A673 (cell line): ENCODE data around the gene GPR183. TPM values are rescaled to one million over a fixed set of nuclear protein-coding genes. Genes with fewer than 3 reads are reported as not detected.

ENCODE experiments used
- BruUV-seq: library from RNA; stranded (reverse); fragments of 400-500 nt; replicated peaks from 2 replicates; lab custom pipeline; 2021; lab: Mats Ljungman, UMichigan
- CTCF ChIA-PET: fragments of 300-600 bp; sonication (Branson Sonifier 250); formaldehyde crosslinking; loops from one replicate; lab custom pipeline; 2022; ENCODE audit warnings: antibody characterized with exemption; lab: Charles Lee
- POLR2A ChIA-PET: fragments of 300-600 bp; sonication (Branson Sonifier 250); formaldehyde crosslinking; loops from one replicate; lab custom pipeline; 2022; ENCODE audit warnings: antibody characterized with exemption; ENCODE audit not compliant: low non-redundant PET; lab: Charles Lee
- DNase-seq: peaks from one replicate; pipeline ENCODE4 v3.0.0-alpha.2; 2015; ENCODE audit warnings: low spot score
- H3K27ac ChIP-seq: fragments of 200-600 bp; sonication (generic); 2 replicates; pipeline ENCODE4 v1.5.1; 2016; ENCODE audit warnings: mixed run types, low read depth, mild to moderate bottlenecking, mixed read lengths, antibody characterized with exemption, low read length; ENCODE audit not compliant: poor library complexity, severe bottlenecking
- H3K27me3 ChIP-seq: fragments of 200-600 bp; sonication (generic); replicated peaks from 2 replicates; pipeline ENCODE4 v1.6.1; 2017; ENCODE audit warnings: mixed run types, low read depth, mild to moderate bottlenecking, mixed read lengths, antibody characterized with exemption, low read length; ENCODE audit not compliant: insufficient read depth, poor library complexity
- H3K36me3 ChIP-seq: fragments of 200-600 bp; sonication (generic); 2 replicates; pipeline ENCODE4 v1.6.1; 2016; ENCODE audit warnings: mixed run types, mild to moderate bottlenecking, mixed read lengths, antibody characterized with exemption, low read length; ENCODE audit not compliant: insufficient read depth, poor library complexity, severe bottlenecking
- H3K4me1 ChIP-seq: fragments of 200-600 bp; sonication (generic); 2 replicates; pipeline ENCODE4 v1.6.1; 2017; ENCODE audit warnings: mixed run types, mild to moderate bottlenecking, mixed read lengths, antibody characterized with exemption, low read length; ENCODE audit not compliant: insufficient read depth, poor library complexity, severe bottlenecking
- H3K4me3 ChIP-seq: fragments of 200-600 bp; sonication (generic); 2 replicates; pipeline ENCODE4 v1.5.1; 2016; ENCODE audit warnings: low read depth, mixed run types, mild to moderate bottlenecking, mixed read lengths, low read length; ENCODE audit not compliant: poor library complexity, severe bottlenecking
- H3K9me3 ChIP-seq: fragments of 200-600 bp; sonication (generic); 2 replicates; pipeline ENCODE4 v1.6.1; 2016; ENCODE audit warnings: mixed run types, low read depth, mild to moderate bottlenecking, mixed read lengths, antibody characterized with exemption, low read length; ENCODE audit not compliant: poor library complexity, severe bottlenecking
- CTCF ChIP-seq: fragments of 300-800, 200-600 bp; sonication (generic); conservative IDR thresholded peaks from 2 replicates; pipeline ENCODE4 v1.5.1; 2017; ENCODE audit warnings: low read depth, mild to moderate bottlenecking, antibody characterized with exemption, low read length, moderate library complexity, mixed read lengths
- EZH2 ChIP-seq: fragments of 200-600 bp; sonication (generic); IDR thresholded peaks from 2 replicates; pipeline ENCODE4 v1.6.1; 2017; ENCODE audit warnings: borderline replicate concordance, low read depth, mild to moderate bottlenecking, mixed read lengths, antibody characterized with exemption, low read length; ENCODE audit not compliant: poor library complexity, severe bottlenecking
- intact Hi-C: fragments of 100-400 bp; cut with micrococcal nuclease; formaldehyde crosslinking; loops from one replicate; pipeline ENCODE4 v1.10.0; 2022; ENCODE audit not compliant: unreplicated experiment
- microRNA-seq: library from miRNA; unstranded; fragments of <30 nt; microRNA quantifications from one replicate; pipeline ENCODE4 v1.2.0, GENCODE V29; 2021
- total RNA-seq: library from RNA; stranded (reverse); gene quantifications from 2 replicates; pipeline ENCODE4 v1.2.3, GENCODE V29; 2021

The GPR183 gene
- total RNA-seq, 1 experiment from 2014 or later, result not detected

GRCh38 chr13:99246100-99246499, 61.1 kb downstream of the GPR183 start:
- CTCF ChIA-PET, result no interaction called here
- no peak for TF ChIP-seq CTCF
- TF ChIP-seq EZH2, result no peak
- H3K27ac ChIP-seq, result no peak overlapping the region
- no peak for DNase-seq
- no peaks in the 10 kb centered on the region for H3K9me3 ChIP-seq
- no peaks in the 10 kb centered on the region for H3K36me3 ChIP-seq
- no peaks in the 10 kb centered on the region for H3K4me1 ChIP-seq
- intact Hi-C loops, result no loop called here
- BruUV-seq, result no TSS peak
- POLR2A ChIA-PET, result no interaction called here
- H3K27me3 ChIP-seq, result no peaks in the 10 kb centered on the region
- H3K4me3 ChIP-seq, result no peak overlapping the region

Small RNA genes lying within 50 kb of the gene (microRNA-seq; reads per million reads assigned to microRNA genes)
- gene MIR623, result not detected

Other genes starting within 250 kb of the GPR183 start
- gene UBAC2, start 106.5 kb downstream of the GPR183 start, total RNA-seq, result 45.8 and 46.2 TPM in 2 replicates
- not detected in 2 replicates for gene GPR18, start 49.0 kb downstream of the GPR183 start, total RNA-seq
- 89.8 and 96.3 TPM in 2 replicates for gene TM9SF2, start 194.1 kb upstream of the GPR183 start, total RNA-seq